ENCODE measurements around the gene IGFALS. TPM values are rescaled to one million over a fixed set of nuclear protein-coding genes. Genes with fewer than 3 reads are reported as not detected.
A peak's percentile ranks its signal among the peaks of the same experiment; 100 is the strongest.

Gene IGFALS
- 1 to 10 TPM in 2 of 3 donors, under 1 TPM in 1; 0.51 to 1.9 (median 1.8) TPM for total RNA-seq
- long read RNA-seq, donor 1, partial matches to known transcripts = 0 of 1 reads
- long read RNA-seq, donor 1, other reads (novel, unspliced or antisense) = 1 of 1 reads
- long read RNA-seq, donor 2 = 0 reads

DNA sequence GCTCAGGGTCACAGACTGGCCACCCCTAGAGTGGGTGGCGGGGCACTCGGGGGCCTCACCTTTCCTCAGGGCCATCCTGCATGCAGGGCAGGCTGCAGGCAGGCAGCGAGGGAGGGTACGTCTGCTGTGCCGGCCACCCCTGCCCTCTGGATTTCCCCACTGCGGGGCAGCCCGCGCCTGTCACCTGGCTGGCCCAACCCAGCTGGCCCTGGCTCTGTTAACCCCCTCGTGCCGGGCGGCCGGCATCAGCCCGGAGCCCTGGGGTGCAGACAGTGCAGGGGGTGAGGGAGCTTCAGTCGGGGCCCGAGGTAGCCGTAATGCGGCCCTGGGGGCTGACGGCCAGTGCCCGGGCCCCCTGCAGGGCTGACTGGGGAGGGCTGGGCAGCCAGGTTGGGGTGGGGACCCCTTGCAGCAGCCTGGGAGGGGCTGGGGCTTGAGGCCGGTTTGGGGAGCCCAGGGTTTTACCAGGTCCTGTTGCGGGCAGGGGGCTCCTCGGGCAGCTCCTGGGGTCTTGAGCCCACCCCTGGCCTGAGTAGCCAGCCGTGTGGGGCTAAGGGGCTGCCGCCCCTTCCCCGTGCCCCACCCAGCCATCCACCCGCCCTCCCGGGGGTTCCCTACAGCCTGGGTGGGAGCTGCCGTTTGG is at the start of gene IGFALS:
Gene IGFALS, minus strand, starts transcription at position 128 of the 643 bp plus-strand sequence. Its CDS starts 53 bp downstream, at position 75.
- no peaks in the 10 kb centered on the region for H3K4me1 ChIP-seq (ENCODE audit: low read depth)
- TF ChIP-seq, protein P1, sequence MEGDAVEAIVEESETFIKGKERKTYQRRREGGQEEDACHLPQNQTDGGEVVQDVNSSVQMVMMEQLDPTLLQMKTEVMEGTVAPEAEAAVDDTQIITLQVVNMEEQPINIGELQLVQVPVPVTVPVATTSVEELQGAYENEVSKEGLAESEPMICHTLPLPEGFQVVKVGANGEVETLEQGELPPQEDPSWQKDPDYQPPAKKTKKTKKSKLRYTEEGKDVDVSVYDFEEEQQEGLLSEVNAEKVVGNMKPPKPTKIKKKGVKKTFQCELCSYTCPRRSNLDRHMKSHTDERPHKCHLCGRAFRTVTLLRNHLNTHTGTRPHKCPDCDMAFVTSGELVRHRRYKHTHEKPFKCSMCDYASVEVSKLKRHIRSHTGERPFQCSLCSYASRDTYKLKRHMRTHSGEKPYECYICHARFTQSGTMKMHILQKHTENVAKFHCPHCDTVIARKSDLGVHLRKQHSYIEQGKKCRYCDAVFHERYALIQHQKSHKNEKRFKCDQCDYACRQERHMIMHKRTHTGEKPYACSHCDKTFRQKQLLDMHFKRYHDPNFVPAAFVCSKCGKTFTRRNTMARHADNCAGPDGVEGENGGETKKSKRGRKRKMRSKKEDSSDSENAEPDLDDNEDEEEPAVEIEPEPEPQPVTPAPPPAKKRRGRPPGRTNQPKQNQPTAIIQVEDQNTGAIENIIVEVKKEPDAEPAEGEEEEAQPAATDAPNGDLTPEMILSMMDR (IDR thresholded peaks at IDR 0.05) = no peak
- intact Hi-C loops (cut with DNase I, micrococcal nuclease) = no loop called here
- ATAC-seq (peak; percentile 59), DNase-seq (peak in 2 of 3 donors; percentile 35 to 50)
- no peak within 1 kb of the TSS for H3K4me3 ChIP-seq
- peaks cover 10% of the 10 kb centered on the region for H3K9me3 ChIP-seq
- no peaks in the 10 kb centered on the region for H3K36me3 ChIP-seq (ENCODE audit: low read depth)

DNA sequence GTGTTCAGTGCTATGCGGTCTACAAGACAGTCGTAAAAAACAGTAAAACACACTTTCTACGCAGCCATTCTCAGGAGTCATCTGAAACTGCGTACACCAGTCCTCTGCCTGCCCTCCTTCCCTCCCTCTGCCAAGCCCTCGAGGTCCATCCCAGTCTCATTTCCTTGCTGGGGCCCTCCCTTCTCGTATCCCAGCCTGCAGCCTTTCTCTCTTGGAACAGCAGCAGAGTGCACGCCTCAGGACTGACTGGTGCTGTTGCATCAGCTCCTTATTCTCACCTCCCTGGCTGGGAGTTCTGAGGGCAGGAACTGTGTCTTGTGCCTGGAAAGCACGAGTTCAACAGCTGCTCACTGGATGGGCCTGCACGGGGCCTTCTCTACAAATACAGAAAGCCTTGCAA is 46.0 kb upstream of the IGFALS start:
- TF ChIP-seq, protein P1 (IDR thresholded peaks at IDR 0.05) = no peak
- Histone ChIP-seq H3K9me3 (no peaks in the 10 kb centered on the region), H3K36me3 (ENCODE audit: low read depth) (no peaks in the 10 kb centered on the region), H3K4me1 (ENCODE audit: low read depth) (no peaks in the 10 kb centered on the region), H3K4me3 (no peak overlapping the region)
- intact Hi-C loops (cut with DNase I, micrococcal nuclease) = no loop called here
- DNase-seq (no peak), ATAC-seq (no peak)

DNA sequence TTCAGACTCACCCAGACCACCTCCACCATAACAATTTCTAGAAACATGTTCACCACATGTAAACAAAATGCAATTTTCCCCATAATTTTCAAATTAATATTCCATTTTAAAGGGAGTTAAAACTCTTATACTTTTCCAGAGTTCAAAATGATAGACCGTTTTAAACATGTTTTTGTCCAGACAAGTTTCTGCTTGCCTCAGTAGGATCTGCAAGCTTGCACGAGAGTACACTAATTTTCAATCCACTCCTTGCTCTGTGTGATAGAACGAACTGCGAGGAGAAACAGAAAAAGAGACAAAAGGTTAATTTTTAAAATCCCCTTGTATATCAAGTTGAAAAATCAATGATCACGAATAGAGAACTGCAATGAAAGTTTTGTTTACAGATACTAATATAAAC is 40.6 kb upstream of the IGFALS start:
- no peak for ATAC-seq
- H3K4me1 ChIP-seq (ENCODE audit: low read depth) = peaks cover 13% of the 10 kb centered on the region

DNA sequence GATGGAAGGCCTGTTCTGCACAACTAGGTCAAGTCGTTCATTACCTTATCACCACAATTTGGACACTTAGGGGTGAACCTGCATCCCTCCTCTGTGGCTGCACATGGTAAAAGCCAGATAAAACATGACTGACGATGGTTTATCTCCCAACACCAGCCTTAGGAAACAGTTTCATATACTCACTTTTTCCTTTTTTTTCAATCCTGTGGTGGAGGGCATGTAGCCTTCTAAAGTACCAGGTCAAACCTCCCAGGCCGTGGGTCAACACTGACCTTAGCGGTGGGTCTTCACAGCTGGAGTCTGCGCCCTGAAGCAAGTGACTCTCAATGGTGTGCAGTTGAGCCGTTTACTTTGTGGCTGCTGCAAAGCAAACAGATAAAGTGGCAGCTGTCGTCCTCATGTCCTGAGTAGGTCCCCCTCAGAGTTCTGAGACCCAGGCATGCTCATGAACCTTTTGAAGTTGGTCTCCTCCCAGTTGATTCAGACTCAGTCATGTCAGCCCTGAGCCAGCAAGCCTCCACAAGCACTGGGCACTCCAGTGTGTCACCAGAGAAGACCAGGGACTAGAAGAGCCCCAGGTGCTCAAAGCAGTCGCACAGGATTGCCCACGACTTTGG is 39.4 kb upstream of the IGFALS start:
- H3K4me1 ChIP-seq (ENCODE audit: low read depth) = peaks cover 24% of the 10 kb centered on the region
- no peak for DNase-seq
- intact Hi-C loops (cut with DNase I, micrococcal nuclease) = no loop called here
- TF ChIP-seq, protein P1 (IDR thresholded peaks at IDR 0.05) = no peak
- no peak for ATAC-seq
- H3K9me3 ChIP-seq = no peaks in the 10 kb centered on the region
- no peaks in the 10 kb centered on the region for H3K36me3 ChIP-seq (ENCODE audit: low read depth)
- no peak overlapping the region for H3K4me3 ChIP-seq

More for the DNA sequence above, 40.6 kb upstream of the IGFALS start:
- H3K4me3 ChIP-seq = no peak overlapping the region
- no peaks in the 10 kb centered on the region for H3K36me3 ChIP-seq (ENCODE audit: low read depth)
- intact Hi-C loops (cut with DNase I, micrococcal nuclease) = no loop called here
- no peaks in the 10 kb centered on the region for H3K9me3 ChIP-seq
- DNase-seq = no peak
- TF ChIP-seq, protein P1 (IDR thresholded peaks at IDR 0.05) = no peak

DNA sequence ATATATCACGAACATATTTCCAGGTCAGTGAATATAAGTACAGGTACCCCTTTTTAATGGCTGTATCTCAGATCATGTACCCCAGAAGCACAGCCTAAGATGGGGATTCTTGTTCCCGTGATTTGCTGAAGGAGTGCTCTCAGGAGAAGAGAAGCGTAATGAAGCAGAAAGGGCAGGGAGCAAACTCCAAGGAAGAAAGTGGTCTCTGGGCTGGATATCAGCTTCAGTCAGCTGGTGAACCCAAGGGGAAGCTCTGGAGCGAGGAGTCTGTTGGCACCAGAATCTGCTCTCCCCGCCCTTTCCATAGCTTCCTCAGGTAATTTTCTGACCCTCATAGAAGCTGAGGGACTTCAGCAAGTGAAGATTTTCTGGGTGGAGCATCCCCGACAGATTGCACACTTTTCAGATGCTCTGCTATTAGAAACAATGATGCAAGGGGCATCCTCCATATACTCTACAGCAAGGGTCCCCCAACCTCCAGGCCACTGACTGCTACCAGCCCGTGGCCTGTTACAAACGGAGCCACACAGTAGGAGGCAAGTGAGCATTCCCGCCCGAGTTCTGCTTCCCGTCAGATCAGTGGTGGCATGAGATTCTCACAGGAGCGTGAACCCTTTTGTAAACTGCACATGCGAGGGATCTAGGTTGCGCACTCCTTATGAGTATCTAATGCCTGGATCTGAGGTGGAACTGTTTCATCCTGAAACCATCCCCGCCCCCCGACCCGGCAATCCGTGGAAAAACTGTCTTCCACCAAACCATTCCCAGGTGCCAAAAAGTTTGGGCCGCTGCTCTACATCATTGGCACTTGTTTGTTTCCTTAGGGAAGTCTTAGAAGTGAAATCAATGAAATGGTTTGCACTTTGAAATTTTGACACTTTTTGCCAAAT is 37.9 kb upstream of the IGFALS start:
- Histone ChIP-seq H3K9me3 (no peaks in the 10 kb centered on the region), H3K4me1 (ENCODE audit: low read depth) (peaks cover 28% of the 10 kb centered on the region), H3K36me3 (ENCODE audit: low read depth) (no peaks in the 10 kb centered on the region), H3K4me3 (no peak overlapping the region)
- intact Hi-C loops (cut with DNase I, micrococcal nuclease) = no loop called here
- DNase-seq (peak in 1 of 3 donors; percentile 18), ATAC-seq (no peak)
- TF ChIP-seq, protein P1 (IDR thresholded peaks at IDR 0.05) = no peak
